H9 (cell line): ENCODE results near the gene PYGB. TPM values are rescaled to one million over a fixed set of nuclear protein-coding genes. Genes with fewer than 3 reads are reported as not detected.
A peak's percentile ranks its signal among the peaks of the same experiment; 100 is the strongest.

Source experiments
- DNase-seq: peaks from one replicate; pipeline ENCODE4 v3.0.0-alpha.2; 2017
- H2AFZ ChIP-seq: one replicate; pipeline ENCODE4 v1.6.1; 2013; ENCODE audit warnings: mild to moderate bottlenecking, low read length, control low read depth, moderate library complexity
- H2AK5ac ChIP-seq: 2 replicates; pipeline ENCODE4 v1.6.1; 2013; ENCODE audit warnings: low read length, control low read depth, mixed read lengths; ENCODE audit not compliant: insufficient read length
- H2BK120ac ChIP-seq: one replicate; pipeline ENCODE4 v1.6.1; 2013; ENCODE audit warnings: low read depth, mild to moderate bottlenecking, low read length, control low read depth, inconsistent platforms; ENCODE audit not compliant: poor library complexity, severe bottlenecking
- H2BK12ac ChIP-seq: 2 replicates; pipeline ENCODE4 v1.6.1; 2013; ENCODE audit warnings: low read length, control low read depth, mixed read lengths, low read depth; ENCODE audit not compliant: insufficient read length
- H2BK15ac ChIP-seq: 2 replicates; pipeline ENCODE4 v1.6.1; 2013; ENCODE audit warnings: low read depth, low read length, control low read depth
- H2BK20ac ChIP-seq: one replicate; pipeline ENCODE4 v1.6.1; 2013; ENCODE audit warnings: low read depth, mild to moderate bottlenecking, low read length, control low read depth, inconsistent platforms; ENCODE audit not compliant: poor library complexity, severe bottlenecking
- H2BK5ac ChIP-seq: 2 replicates; pipeline ENCODE4 v1.6.1; 2013; ENCODE audit warnings: low read length, control low read depth, mixed read lengths; ENCODE audit not compliant: insufficient read length
- H3K14ac ChIP-seq: 2 replicates; pipeline ENCODE4 v1.6.1; 2013; ENCODE audit warnings: low read length, control low read depth; ENCODE audit not compliant: insufficient read depth
- H3K18ac ChIP-seq: 2 replicates; pipeline ENCODE4 v1.6.1; 2013; ENCODE audit warnings: low read depth, mild to moderate bottlenecking, mixed read lengths, low read length, control low read depth; ENCODE audit not compliant: insufficient read length
- H3K23ac ChIP-seq: 2 replicates; pipeline ENCODE4 v1.6.1; 2013; ENCODE audit warnings: low read length, control low read depth, mixed read lengths, low read depth; ENCODE audit not compliant: insufficient read length
- H3K23me2 ChIP-seq: 2 replicates; pipeline ENCODE4 v1.6.1; 2013; ENCODE audit warnings: low read depth, mild to moderate bottlenecking, mixed read lengths, low read length, control low read depth; ENCODE audit not compliant: insufficient read length, poor library complexity, severe bottlenecking
- H3K27ac ChIP-seq: 2 replicates; pipeline ENCODE4 v1.5.1; 2013; ENCODE audit warnings: low read length, control low read depth, mixed read lengths, low read depth; ENCODE audit not compliant: insufficient read length
- H3K27me3 ChIP-seq: 2 replicates; pipeline ENCODE4 v1.6.1; 2013; ENCODE audit warnings: low read length, control low read depth, inconsistent platforms; ENCODE audit not compliant: insufficient read depth
- H3K4ac ChIP-seq: 2 replicates; pipeline ENCODE4 v1.6.1; 2013; ENCODE audit warnings: low read depth, mild to moderate bottlenecking, control low read depth, inconsistent platforms, low read length, moderate library complexity
- H3K4me1 ChIP-seq: 2 replicates; pipeline ENCODE4 v1.6.1; 2013; ENCODE audit warnings: low read length, control low read depth, inconsistent platforms; ENCODE audit not compliant: insufficient read depth
- H3K4me2 ChIP-seq: 2 replicates; pipeline ENCODE4 v1.6.1; 2013; ENCODE audit warnings: low read length, control low read depth, mixed read lengths; ENCODE audit not compliant: insufficient read length, insufficient read depth
- H3K56ac ChIP-seq: 2 replicates; pipeline ENCODE4 v1.6.1; 2013; ENCODE audit warnings: low read depth, mild to moderate bottlenecking, mixed read lengths, low read length, control low read depth; ENCODE audit not compliant: insufficient read length
- H3K79me1 ChIP-seq: 2 replicates; pipeline ENCODE4 v1.6.1; 2013; ENCODE audit warnings: low read depth, mild to moderate bottlenecking, moderate library complexity, low read length, control low read depth, inconsistent platforms; ENCODE audit not compliant: insufficient read depth, poor library complexity, severe bottlenecking
- H3K79me2 ChIP-seq: 2 replicates; pipeline ENCODE4 v1.6.1; 2013; ENCODE audit warnings: low read length, control low read depth, inconsistent platforms; ENCODE audit not compliant: insufficient read depth
- H3K9ac ChIP-seq: 2 replicates; pipeline ENCODE4 v1.6.1; 2013; ENCODE audit warnings: low read length, control low read depth, mixed read lengths; ENCODE audit not compliant: insufficient read length; ENCODE audit errors: extremely low read depth
- H3K9me3 ChIP-seq: one replicate; pipeline ENCODE4 v1.6.1; 2013; ENCODE audit warnings: low read depth, low read length, inconsistent platforms; ENCODE audit not compliant: control insufficient read depth
- H3T11ph ChIP-seq: one replicate; pipeline ENCODE4 v1.6.1; 2013; ENCODE audit warnings: mild to moderate bottlenecking, low read length, control low read depth, inconsistent platforms
- H4K20me1 ChIP-seq: one replicate; pipeline ENCODE4 v1.6.1; 2013; ENCODE audit not compliant: control insufficient read depth, insufficient read length, insufficient read depth
- H4K5ac ChIP-seq: 2 replicates; pipeline ENCODE4 v1.6.1; 2013; ENCODE audit warnings: low read depth, mild to moderate bottlenecking, mixed read lengths, low read length, control low read depth; ENCODE audit not compliant: insufficient read length
- H4K8ac ChIP-seq: replicated peaks from 2 replicates; pipeline ENCODE4 v1.6.1; 2013; ENCODE audit warnings: low read length, control low read depth, mixed read lengths, low read depth; ENCODE audit not compliant: insufficient read length
- H4K91ac ChIP-seq: 2 replicates; pipeline ENCODE4 v1.6.1; 2013; ENCODE audit warnings: low read depth, mild to moderate bottlenecking, moderate library complexity, mixed read lengths, low read length, control low read depth; ENCODE audit not compliant: insufficient read length
- H3K27ac Mint-ChIP-seq, 3 experiments: 2 replicates in 2 of 3; 3 replicates in 1 of 3; pipeline ENCODE4 v1.8.0; 2020 to 2021; ENCODE audit warnings: mixed read lengths in 3 of 3, mild to moderate bottlenecking in 1 of 3, moderate library complexity in 1 of 3
- H3K27me3 Mint-ChIP-seq: 2 replicates; pipeline ENCODE4 v1.8.0; 2021; ENCODE audit warnings: low read depth, mild to moderate bottlenecking, moderate library complexity, mixed read lengths
- H3K36me3 Mint-ChIP-seq, 3 experiments: 2 replicates in 2 of 3; 3 replicates in 1 of 3; pipeline ENCODE4 v1.8.0; 2020 to 2021; ENCODE audit warnings: low read depth in 3 of 3, mixed read lengths in 3 of 3; ENCODE audit not compliant: insufficient read depth in 1 of 3
- H3K4me1 Mint-ChIP-seq, 2 experiments: 2 replicates each; pipeline ENCODE4 v1.8.0; 2020; ENCODE audit warnings: mixed read lengths in 2 of 2
- H3K4me3 Mint-ChIP-seq, 2 experiments: 2 replicates in 1 of 2; 3 replicates in 1 of 2; pipeline ENCODE4 v1.8.0; 2020 to 2021; ENCODE audit warnings: mild to moderate bottlenecking in 2 of 2, mixed read lengths in 2 of 2, moderate library complexity in 1 of 2
- H3K9me3 Mint-ChIP-seq, 2 experiments: 2 replicates in 1 of 2; 3 replicates in 1 of 2; pipeline ENCODE4 v1.8.0; 2020; ENCODE audit warnings: mild to moderate bottlenecking in 2 of 2, mixed read lengths in 2 of 2, moderate library complexity in 1 of 2
- CTCF ChIP-seq: fragments of 200-600 bp; sonication (generic); conservative IDR thresholded peaks from 3 replicates; pipeline ENCODE4 v1.8.0; 2021; ENCODE audit warnings: antibody characterized with exemption, mild to moderate bottlenecking
- WGBS: extraction: QIAGEN DNeasy Blood & Tissue Kit; methylation state at CpG from one replicate; pipeline ENCODE4 v1.1.7; 2013; ENCODE audit warnings: missing lambda C conversion rate, low lambda C conversion rate, mixed read lengths; ENCODE audit not compliant: insufficient read length; ENCODE audit errors: extremely low coverage; 5-methylcytosine and 5-hydroxymethylcytosine counted together
- total RNA-seq: library from RNA; stranded (reverse); gene quantifications from 2 replicates; pipeline ENCODE4 v1.2.1, GENCODE V29; 2021

Gene PYGB
- total RNA-seq, 1 experiment from 2014 or later, result 46.9 TPM

GRCh38 chr20:25314497-25315417, 66.9 kb downstream of the PYGB start:
- Histone ChIP-seq H3K23me2 (no peaks in the 10 kb centered on the region), H3K27me3 (no peaks in the 10 kb centered on the region), H2BK20ac (no peak overlapping the region), H3K79me1 (peaks cover 4% of the 10 kb centered on the region), H2BK120ac (no peak overlapping the region), H3K9ac (no peak overlapping the region), H2AK5ac (no peak overlapping the region), H3K56ac (no peak overlapping the region), H2AFZ (no peak overlapping the region), H3T11ph (no peak overlapping the region), H2BK15ac (no peak overlapping the region), H3K18ac (no peak overlapping the region), H3K4me2 (no peak overlapping the region), H4K8ac (no peak overlapping the region), H4K91ac (no peak overlapping the region), H3K23ac (no peak overlapping the region), H2BK5ac (no peak overlapping the region), H3K4ac (no peak overlapping the region), H3K9me3 (no peaks in the 10 kb centered on the region), H3K79me2 (no peaks in the 10 kb centered on the region), H2BK12ac (no peak overlapping the region), H4K20me1 (no peaks in the 10 kb centered on the region), H3K27ac (no peak overlapping the region), H4K5ac (no peak overlapping the region), H3K14ac (no peak overlapping the region), H3K4me1 (no peaks in the 10 kb centered on the region; the same call in 1 of the 2 replicates)
- H3K4me1 Mint-ChIP-seq, result peaks cover 5 to 8% of the 10 kb centered on the region in 2 experiments
- DNase-seq, result no peak
- peaks cover 17 to 51% (median 24%) of the 10 kb centered on the region in 3 experiments for H3K36me3 Mint-ChIP-seq
- H3K4me3 Mint-ChIP-seq, result no peak overlapping the region
- peaks cover 4 to 5% of the 10 kb centered on the region in 2 experiments; a peak in 4 of 5 replicates for H3K9me3 Mint-ChIP-seq
- WGBS, result no CpG with 5 or more reads among the region's 17 CpGs
- peak; percentile 39 for TF ChIP-seq CTCF
- peaks cover 2% of the 10 kb centered on the region; the same call in 1 of the 2 replicates for H3K27me3 Mint-ChIP-seq
- H3K27ac Mint-ChIP-seq, result no peak overlapping the region
